Hepatocyte (in vitro differentiated cells): ENCODE measurements around the gene S100A3. TPM values are rescaled to one million over a fixed set of nuclear protein-coding genes. Genes with fewer than 3 reads are reported as not detected.

Experiments
- DNase-seq: peaks from one replicate; pipeline ENCODE4 v3.0.0-alpha.2; 2016; ENCODE audit warnings: low spot score
- H2AFZ ChIP-seq: fragments of 200-600 bp; sonication (generic); 2 replicates; pipeline ENCODE4 v1.6.0; 2016; ENCODE audit warnings: antibody characterized with exemption, mild to moderate bottlenecking
- H3K27ac ChIP-seq: fragments of 200-600 bp; sonication (generic); 2 replicates; pipeline ENCODE4 v1.5.1; 2016; ENCODE audit warnings: mild to moderate bottlenecking
- H3K27me3 ChIP-seq: fragments of 200-600 bp; sonication (generic); 2 replicates; pipeline ENCODE4 v1.6.1; 2016
- H3K36me3 ChIP-seq: fragments of 200-600 bp; sonication (generic); replicated peaks from 2 replicates; pipeline ENCODE4 v1.5.1; 2016; ENCODE audit warnings: low read depth; ENCODE audit not compliant: insufficient read depth
- H3K4me1 ChIP-seq: fragments of 200-600 bp; sonication (generic); 2 replicates; pipeline ENCODE4 v1.5.1; 2016; ENCODE audit warnings: mild to moderate bottlenecking, moderate library complexity; ENCODE audit not compliant: insufficient read depth
- H3K4me2 ChIP-seq: fragments of 200-600 bp; sonication (generic); 2 replicates; pipeline ENCODE4 v1.6.0; 2016
- H3K4me3 ChIP-seq: fragments of 200-600 bp; sonication (generic); 2 replicates; pipeline ENCODE4 v1.5.1; 2016; ENCODE audit warnings: mild to moderate bottlenecking
- H3K79me2 ChIP-seq: fragments of 200-600 bp; sonication (generic); 2 replicates; pipeline ENCODE4 v1.6.0; 2017; ENCODE audit warnings: mild to moderate bottlenecking
- H3K9me2 ChIP-seq: fragments of 200-600 bp; sonication (generic); replicated peaks from 2 replicates; pipeline ENCODE4 v1.6.0; 2017; ENCODE audit warnings: mild to moderate bottlenecking; ENCODE audit not compliant: insufficient read depth
- H3K9me3 ChIP-seq: fragments of 200-600 bp; sonication (generic); 2 replicates; pipeline ENCODE4 v1.5.1; 2016; ENCODE audit warnings: low read depth, mild to moderate bottlenecking
- H4K20me1 ChIP-seq: fragments of 200-600 bp; sonication (generic); 2 replicates; pipeline ENCODE4 v1.6.0; 2016; ENCODE audit warnings: mild to moderate bottlenecking; ENCODE audit not compliant: insufficient read depth, poor library complexity, severe bottlenecking
- CTCF ChIP-seq: fragments of 200-600 bp; sonication (generic); IDR thresholded peaks from 2 replicates; pipeline ENCODE4 v1.5.1; 2016; ENCODE audit warnings: antibody characterized with exemption, mild to moderate bottlenecking; ENCODE audit not compliant: poor library complexity
- EZH2 ChIP-seq: fragments of 200-600 bp; sonication (generic); IDR thresholded peaks from 2 replicates; pipeline ENCODE4 v1.6.1; 2016; ENCODE audit warnings: antibody characterized with exemption, mild to moderate bottlenecking, borderline replicate concordance
- EZH2phosphoT487 ChIP-seq: fragments of 200-600 bp; sonication (generic); IDR thresholded peaks from one replicate; pipeline ENCODE4 v1.6.1; 2018; ENCODE audit warnings: antibody characterized with exemption, mild to moderate bottlenecking, low read depth, moderate library complexity; ENCODE audit not compliant: unreplicated experiment, severe bottlenecking
- WGBS: methylation state at CpG from one replicate; pipeline ENCODE4 v1.1.6; 2016; ENCODE audit warnings: low lambda C conversion rate; ENCODE audit errors: missing lambda C conversion rate; 5-methylcytosine and 5-hydroxymethylcytosine counted together
- polyA plus RNA-seq: library from polyadenylated mRNA; unstranded; fragments of >200 nt; fragmentation: Nextera tagmentation; extraction: Ambion mirVana; gene quantifications from 2 replicates; pipeline ENCODE4 v1.2.1, GENCODE V29; 2016
- total RNA-seq: library from RNA; depleted of rRNA; stranded (reverse); fragments of >200 nt; gene quantifications from 2 replicates; pipeline ENCODE4 v1.2.3, GENCODE V29; 2014

The S100A3 gene
- total and polyA plus RNA-seq, 2 experiments from 2014 or later, result 1.9 to 2.7 TPM

- WGBS, result 92% methylated on average over 3 of the region's 3 CpGs
- H3K4me3 ChIP-seq, result no peak overlapping the region
- no peaks in the 10 kb centered on the region for H3K9me3 ChIP-seq
- H2AFZ ChIP-seq, result no peak overlapping the region
- H3K27me3 ChIP-seq, result no peaks in the 10 kb centered on the region
- H3K79me2 ChIP-seq, result no peaks in the 10 kb centered on the region
- TF ChIP-seq EZH2phosphoT487, result no peak
- TF ChIP-seq CTCF, result no peak
- no peak for TF ChIP-seq EZH2
- no peak for DNase-seq
- H3K27ac ChIP-seq, result no peak overlapping the region
- no peaks in the 10 kb centered on the region for H4K20me1 ChIP-seq
- H3K9me2 ChIP-seq, result no peaks in the 10 kb centered on the region
- peaks cover 19% of the 10 kb centered on the region for H3K4me1 ChIP-seq
- H3K4me2 ChIP-seq, result no peak overlapping the region
- H3K36me3 ChIP-seq, result no peaks in the 10 kb centered on the region
Observed at GRCh38 chr1:153519242-153519641, 29.8 kb downstream of the S100A3 start.

- DNase-seq, result peak; percentile 72
- no peak overlapping the region for H3K4me3 ChIP-seq
- 47% methylated on average over 8 of the region's 8 CpGs for WGBS
- no peaks in the 10 kb centered on the region for H3K9me3 ChIP-seq
- H2AFZ ChIP-seq, result no peak overlapping the region
- no peaks in the 10 kb centered on the region for H3K27me3 ChIP-seq
- no peaks in the 10 kb centered on the region for H3K9me2 ChIP-seq
- TF ChIP-seq EZH2 (no peak), CTCF (no peak), EZH2phosphoT487 (no peak)
- H3K4me1 ChIP-seq, result peaks cover 13% of the 10 kb centered on the region
- H4K20me1 ChIP-seq, result no peaks in the 10 kb centered on the region
- H3K27ac ChIP-seq, result peak overlapping the region; percentile 80
- H3K4me2 ChIP-seq, result no peak overlapping the region
- H3K36me3 ChIP-seq, result no peaks in the 10 kb centered on the region
- no peaks in the 10 kb centered on the region for H3K79me2 ChIP-seq
Observed at GRCh38 chr1:153515504-153516394, 33.3 kb downstream of the S100A3 start.

- H3K4me2 ChIP-seq, result no peak overlapping the region
- no peaks in the 10 kb centered on the region for H3K9me2 ChIP-seq
- H4K20me1 ChIP-seq, result no peaks in the 10 kb centered on the region
- WGBS, result 94% methylated on average over 7 of the region's 7 CpGs
- no peak for DNase-seq
- H3K4me3 ChIP-seq, result no peak overlapping the region
- H3K79me2 ChIP-seq, result no peaks in the 10 kb centered on the region
- H3K36me3 ChIP-seq, result no peaks in the 10 kb centered on the region
- TF ChIP-seq EZH2 (no peak), EZH2phosphoT487 (no peak), CTCF (no peak)
- H2AFZ ChIP-seq, result no peak overlapping the region
- peaks cover 7% of the 10 kb centered on the region for H3K4me1 ChIP-seq
- H3K27ac ChIP-seq, result no peak overlapping the region
- H3K9me3 ChIP-seq, result no peaks in the 10 kb centered on the region
- H3K27me3 ChIP-seq, result no peaks in the 10 kb centered on the region
Observed at GRCh38 chr1:153513666-153514065, 35.4 kb downstream of the S100A3 start.
